Stimulated activated CD8-positive, alpha-beta memory T cell treated with anti-CD3 and anti-CD28 coated beads, Interleukin-12 subunit alpha, Interleukin-12 subunit beta, amount 100 ng/mL, for 24 hours (primary cell): ENCODE measurements around the gene U2AF1L4.

Experiments
- DNase-seq: peaks from one replicate; pipeline ENCODE4 v3.0.0-alpha.2; 2020; ENCODE audit errors: extremely low read depth

The U2AF1L4 gene, protein sequence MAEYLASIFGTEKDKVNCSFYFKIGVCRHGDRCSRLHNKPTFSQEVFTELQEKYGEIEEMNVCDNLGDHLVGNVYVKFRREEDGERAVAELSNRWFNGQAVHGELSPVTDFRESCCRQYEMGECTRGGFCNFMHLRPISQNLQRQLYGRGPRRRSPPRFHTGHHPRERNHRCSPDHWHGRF

DNA sequence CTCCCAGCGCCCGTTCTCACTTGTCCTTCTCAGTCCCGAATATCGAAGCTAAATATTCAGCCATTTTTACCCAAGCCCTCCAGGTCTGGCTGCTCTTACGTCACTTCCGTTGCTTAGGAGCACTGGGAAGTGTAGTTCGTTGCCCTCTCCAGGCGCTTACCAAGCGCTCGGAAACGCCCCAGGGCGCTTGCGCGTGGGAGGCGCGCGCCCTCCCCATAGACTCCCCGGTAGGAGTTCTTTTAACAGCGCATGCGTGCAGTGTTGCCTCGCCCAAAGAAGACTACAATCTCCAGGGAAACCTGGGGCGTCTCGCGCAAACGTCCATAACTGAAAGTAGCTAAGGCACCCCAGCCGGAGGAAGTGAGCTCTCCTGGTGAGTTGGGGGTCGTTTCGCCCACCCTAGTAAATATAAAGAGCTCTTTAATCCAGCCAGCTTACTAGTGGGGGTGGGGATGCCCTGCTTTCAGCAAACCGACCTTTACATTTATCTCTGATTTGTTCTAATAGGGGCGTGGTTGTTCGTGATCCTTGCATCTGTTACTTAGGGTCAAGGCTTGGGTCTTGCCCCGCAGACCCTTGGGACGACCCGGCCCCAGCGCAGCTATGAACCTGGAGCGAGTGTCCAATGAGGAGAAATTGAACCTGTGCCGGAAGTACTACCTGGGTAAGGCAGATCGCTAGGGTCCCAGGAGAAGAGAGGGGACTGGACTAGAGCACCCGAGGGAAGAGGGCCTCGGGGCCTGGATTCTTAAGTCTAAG, at the start of gene U2AF1L4, which contains the start of gene PSENEN:
TSS of gene U2AF1L4 (minus strand) at position 91 of the 759 bp plus-strand sequence. CDS start at position 64, 27 bp downstream.
TSS of gene PSENEN (plus strand) at position 324 of the 759 bp plus-strand sequence. CDS start at position 604, 280 bp downstream.
- peak; percentile 86 for DNase-seq

DNA sequence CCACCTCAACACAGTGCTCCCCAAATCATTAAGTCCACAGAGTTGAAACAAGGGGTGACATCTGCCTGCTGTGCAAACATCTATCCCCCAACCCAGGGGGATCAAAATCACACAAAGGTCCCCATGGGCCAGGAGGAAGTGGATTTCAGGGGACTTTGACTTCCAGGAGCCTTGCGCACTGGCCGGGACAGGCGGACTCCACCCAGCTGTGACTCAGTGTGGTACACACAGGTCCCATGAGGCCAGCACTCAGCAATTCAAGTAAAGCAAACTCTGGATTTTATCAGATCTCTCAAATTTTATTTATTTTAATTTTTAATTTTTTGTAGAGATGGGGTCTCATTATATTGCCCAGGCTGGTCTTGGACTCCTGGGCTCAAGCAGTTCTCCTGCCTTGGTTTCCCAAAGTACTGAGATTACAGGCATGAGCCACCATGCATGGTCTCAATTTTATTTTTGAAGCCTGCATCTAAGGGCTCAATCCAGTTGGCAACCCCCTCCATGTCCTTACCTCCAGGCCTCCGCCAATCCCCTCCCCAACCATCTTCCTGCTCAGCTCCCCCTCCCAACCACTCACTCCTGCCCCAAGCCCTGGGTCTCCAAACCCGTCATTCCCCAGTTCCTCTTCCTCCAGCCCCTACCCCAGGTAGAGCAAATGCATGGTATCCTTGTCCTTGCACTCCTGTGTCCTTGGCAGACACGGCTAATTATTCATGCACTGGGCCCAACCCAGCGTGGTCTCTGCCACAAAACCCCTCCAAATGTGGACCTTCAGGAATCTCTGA, 48.4 kb upstream of the U2AF1L4 start:
- DNase-seq: no peak

DNA sequence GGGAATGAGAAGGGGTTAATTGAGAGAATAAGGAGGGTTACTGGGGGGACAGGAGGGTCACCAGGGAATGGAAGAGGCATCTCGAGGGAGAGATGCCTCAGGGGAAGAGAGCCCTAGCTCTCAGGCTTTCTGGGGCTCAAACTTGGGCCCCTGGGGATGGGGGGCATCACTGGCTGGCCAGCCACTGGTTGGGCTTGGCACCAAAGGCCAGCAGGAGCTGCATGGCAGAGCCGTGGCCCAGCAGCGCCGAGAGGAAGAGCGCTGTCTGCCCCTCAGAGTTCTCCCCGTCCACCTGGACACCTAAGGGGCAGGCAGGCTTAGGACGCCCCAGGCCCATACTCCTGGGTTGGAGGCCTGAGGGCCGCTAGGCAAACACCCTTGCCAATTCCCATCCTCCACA, 47.7 kb upstream of the U2AF1L4 start:
- no peak for DNase-seq

DNA sequence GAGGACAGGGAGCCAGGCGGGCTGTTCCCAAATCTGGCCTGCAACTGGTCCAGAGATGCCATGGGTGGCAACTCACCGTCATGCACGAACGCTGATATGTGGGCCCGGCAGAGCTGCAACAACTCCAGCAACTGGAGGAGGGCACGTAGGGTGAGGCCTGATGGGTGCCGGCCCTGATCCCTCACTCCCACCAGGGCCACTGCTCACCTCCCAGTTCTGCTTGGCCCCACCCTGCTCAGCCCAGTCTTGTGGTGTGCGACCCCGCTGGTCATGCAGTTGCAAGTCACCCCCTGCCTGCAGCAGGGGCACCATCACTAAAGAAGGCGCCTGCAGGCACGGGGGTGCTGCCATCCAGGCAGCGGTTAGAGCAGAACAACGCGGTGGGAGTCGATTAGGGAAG, 47.1 kb upstream of the U2AF1L4 start:
- no peak for DNase-seq

DNA sequence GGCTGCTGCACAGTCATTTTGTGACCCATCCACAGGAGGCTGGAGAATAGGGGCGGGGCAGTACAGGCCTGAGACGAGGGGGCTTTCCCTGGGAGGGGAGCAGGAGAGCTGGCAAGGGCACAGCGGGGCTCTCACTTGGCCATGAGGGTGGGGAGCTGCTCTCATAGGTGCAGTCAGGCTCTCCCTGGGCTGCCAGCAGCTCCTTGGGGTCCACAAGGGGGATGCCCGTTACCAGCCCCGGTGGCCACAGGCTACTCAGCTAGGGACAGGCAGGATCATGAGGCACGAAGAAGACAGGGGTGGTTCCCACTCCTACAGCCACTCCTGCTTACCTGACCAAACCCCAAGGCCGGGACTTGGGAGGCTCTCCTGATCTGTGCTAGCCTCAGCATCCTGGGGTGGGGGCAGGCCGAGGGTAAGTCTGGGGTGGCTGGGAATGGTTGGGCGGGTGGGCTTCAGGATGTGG, 46.6 kb upstream of the U2AF1L4 start:
- no peak for DNase-seq

DNA sequence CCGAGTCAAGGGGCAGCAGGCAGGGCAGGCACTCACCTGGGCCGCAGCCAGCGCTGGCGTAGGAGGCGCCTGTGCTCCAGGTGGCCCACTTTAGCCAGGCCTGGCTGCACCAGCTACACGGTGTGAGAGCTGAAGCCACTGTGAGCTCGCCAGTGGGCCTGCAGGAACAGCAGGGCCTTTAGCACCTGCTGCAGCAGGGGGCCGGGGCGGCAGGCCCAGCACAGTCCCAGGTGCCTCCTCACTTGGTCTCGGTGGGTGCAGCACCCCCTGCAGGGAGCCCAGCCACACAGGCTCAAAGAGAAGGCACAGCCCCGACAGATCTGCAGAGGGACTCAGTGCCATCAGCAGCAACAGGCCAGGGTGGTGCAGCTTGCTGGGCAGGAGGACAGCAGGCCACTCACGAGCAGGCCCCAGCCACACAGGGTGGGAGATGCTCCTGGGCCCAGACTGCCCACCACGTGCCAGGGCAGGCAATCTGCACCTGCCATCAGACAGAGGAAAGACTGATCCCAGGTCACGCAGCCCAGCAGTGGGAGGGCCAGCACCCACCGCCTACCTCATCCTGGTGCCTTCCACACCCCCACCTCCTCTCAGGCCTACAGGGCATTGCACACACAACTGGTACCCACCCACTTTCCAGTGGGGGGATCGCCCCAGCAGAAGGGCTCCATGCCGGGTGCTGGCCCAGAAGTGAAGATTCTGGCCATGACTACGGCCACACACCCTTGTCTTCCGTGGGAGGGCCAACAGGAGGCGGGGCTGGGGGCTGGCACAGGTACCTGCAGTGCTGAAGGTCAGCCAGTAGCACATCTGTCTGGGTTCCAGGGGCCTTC, 46.0 kb upstream of the U2AF1L4 start:
- DNase-seq: no peak

DNA sequence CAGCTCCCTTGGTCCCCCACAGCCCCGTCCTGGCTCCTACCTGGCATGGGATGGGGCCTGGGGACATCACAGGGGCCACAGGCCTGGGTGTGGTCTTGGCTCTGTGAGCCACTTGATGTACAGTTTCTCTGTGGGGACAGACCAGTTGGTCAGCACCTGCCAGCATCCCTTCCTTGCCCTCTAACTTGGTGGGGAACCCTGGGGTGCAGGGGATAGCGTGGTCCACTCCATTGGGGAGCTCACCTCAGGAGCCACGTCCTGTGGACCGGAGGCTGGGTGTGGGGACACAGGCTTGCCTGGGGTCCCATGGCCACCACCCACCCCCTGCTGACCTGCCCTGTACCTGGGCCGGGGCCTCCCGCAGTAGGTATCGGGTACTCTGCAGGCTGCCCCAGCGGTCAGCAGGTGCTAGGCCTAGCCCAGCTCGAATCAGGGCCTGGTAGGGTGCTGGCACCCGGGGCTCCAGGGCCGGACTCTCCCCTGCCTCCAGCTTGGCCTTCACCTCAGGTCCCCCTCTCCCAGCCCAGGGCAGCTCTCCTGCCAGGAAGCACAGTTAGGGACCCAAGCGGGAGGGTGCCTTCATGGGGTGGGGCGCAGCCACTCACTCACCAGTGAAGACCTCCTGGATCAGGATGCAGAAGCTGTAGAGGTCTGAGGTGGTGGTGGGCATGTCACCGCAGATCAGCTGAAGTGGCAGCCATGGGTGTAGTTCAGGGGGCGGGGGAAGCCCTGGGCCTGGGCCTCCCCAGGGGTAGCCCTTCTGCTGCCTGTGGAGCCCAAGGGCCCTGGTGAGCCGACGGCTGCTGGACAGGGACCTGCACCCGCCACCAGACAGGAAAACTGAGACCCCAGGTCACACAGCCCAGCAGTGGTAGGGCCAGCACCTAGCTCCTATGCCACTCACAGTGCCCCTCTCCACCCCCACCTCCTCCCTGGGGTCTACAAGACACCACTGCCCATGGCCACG, 45.0 kb upstream of the U2AF1L4 start:
- DNase-seq: no peak

DNA sequence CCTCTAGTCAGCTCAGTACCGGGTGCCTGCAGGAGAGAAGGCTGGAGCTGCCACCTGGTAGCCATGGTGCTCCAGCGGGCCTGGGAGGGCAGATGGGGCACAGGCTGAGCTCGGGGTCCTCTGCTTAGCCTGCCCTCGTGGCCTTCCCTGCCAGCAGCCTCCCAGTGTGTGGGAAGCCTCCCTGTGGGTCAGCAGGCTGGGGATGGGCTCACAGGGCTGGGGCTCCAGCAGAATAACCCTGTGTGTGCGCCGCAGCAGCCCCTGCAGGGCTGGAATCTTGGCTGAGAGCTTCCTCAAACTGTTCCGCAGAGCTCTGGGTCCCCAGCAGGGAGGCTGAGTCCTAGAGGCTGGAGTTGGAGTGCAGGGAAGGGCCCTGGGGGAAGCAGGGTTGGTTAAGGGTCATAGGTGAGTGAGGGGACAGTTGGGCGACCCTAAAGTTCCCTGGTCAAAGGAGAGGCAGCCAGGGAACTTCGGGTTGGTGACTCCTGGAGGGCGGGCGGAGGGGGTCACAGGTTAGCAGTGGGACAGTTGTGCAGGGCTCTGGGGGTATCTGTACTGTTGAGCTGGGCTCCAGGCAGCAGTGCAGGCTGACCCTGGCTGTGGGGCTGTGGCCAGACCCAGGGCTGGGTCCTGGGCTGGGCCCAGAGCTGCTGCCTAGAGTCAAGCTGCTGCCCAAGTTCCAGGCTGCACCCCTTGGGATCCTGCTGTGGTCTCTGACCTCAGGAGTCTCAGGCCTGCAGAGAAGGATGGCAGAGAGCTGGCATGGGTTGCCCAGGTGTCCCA, 44.2 kb upstream of the U2AF1L4 start:
- DNase-seq: no peak

DNA sequence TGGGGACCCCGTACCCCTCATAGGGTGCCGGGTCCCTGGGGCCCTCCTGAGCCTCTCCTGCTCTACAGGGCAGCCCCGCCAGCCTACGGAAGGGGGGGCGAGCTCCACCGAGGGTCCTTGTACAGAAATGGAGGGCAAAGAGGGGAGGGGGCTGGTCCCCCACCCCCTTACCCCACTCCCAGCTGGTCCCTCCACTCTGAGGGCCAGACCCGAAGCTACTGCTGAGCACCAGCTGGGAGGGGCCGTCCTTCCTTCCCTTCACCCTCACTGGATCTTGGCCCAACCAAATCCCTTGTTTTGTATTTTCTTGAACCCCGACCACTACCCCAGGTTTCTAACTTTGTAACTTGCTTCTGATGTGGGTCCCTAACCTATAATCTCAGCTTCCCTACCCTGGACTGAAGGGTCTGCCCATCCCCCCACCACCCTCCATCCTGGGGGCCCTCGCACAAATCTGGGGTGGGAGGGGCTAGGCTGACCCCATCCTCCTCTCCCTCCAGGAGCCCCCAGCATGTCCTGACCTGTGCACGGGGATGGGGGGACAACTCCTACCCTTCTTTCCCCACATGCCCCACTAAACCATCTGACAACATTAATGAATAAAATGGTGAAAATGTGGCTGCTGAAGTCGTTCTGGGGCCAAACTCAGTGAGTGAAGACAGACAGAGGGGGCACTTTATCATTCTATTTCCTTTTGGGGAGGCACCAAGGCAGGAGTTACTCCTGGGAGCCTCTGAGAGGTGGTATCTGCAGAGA, 43.2 kb upstream of the U2AF1L4 start:
- no peak for DNase-seq

DNA sequence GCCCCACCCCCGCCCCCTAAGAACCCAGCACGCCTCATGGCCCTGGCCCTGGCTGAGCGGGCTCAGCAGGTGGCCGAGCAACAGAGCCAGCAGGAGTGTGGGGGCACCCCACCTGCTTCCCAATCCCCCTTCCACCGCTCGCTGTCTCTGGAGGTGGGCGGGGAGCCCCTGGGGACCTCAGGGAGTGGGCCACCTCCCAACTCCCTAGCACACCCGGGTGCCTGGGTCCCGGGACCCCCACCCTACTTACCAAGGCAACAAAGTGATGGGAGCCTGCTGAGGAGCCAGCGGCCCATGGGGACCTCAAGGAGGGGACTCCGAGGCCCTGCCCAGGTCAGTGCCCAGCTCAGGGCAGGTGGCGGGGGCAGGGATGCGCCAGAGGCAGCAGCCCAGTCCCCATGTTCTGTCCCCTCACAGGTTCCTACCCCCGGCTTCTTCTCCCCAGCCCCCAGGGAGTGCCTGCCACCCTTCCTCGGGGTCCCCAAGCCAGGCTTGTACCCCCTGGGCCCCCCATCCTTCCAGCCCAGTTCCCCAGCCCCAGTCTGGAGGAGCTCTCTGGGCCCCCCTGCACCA, 42.1 kb upstream of the U2AF1L4 start:
- no peak for DNase-seq

DNA sequence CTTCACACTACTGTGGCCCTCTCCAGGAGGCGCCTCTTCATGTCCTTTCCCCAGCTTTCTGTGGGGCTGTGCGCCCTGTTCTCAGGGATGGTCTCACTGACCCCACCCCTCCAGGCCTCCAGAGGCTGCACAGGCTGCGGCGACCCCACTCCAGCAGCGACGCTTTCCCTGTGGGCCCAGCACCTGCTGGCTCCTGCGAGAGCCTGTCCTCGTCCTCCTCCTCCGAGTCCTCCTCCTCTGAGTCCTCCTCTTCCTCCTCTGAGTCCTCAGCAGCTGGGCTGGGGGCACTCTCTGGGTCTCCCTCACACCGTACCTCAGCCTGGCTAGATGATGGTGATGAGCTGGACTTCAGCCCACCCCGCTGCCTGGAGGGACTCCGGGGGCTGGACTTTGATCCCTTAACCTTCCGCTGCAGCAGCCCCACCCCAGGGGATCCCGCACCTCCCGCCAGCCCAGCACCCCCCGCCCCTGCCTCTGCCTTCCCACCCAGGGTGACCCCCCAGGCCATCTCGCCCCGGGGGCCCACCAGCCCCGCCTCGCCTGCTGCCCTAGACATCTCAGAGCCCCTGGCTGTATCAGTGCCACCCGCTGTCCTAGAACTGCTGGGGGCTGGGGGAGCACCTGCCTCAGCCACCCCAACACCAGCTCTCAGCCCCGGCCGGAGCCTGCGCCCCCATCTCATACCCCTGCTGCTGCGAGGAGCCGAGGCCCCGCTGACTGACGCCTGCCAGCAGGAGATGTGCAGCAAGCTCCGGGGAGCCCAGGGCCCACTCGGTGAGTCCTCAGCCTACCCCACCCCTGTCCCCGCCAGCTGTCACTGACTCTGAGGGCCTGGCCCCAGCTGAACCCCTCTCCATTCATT, 41.3 kb upstream of the U2AF1L4 start:
- DNase-seq: no peak

DNA sequence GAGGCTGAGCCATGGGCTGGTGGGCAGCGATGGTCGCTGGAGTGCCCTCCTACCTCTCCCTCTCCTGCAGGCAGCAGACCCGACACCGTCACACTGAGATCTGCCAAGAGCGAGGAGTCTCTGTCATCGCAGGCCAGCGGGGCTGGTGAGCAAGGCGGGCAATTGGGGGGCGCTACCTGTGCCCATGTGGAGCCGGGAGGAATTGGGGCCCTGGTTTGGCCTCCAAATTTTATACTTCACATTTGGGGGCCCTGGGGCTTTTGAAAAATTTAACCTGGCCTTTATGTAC, 40.1 kb upstream of the U2AF1L4 start:
- DNase-seq: no peak

DNA sequence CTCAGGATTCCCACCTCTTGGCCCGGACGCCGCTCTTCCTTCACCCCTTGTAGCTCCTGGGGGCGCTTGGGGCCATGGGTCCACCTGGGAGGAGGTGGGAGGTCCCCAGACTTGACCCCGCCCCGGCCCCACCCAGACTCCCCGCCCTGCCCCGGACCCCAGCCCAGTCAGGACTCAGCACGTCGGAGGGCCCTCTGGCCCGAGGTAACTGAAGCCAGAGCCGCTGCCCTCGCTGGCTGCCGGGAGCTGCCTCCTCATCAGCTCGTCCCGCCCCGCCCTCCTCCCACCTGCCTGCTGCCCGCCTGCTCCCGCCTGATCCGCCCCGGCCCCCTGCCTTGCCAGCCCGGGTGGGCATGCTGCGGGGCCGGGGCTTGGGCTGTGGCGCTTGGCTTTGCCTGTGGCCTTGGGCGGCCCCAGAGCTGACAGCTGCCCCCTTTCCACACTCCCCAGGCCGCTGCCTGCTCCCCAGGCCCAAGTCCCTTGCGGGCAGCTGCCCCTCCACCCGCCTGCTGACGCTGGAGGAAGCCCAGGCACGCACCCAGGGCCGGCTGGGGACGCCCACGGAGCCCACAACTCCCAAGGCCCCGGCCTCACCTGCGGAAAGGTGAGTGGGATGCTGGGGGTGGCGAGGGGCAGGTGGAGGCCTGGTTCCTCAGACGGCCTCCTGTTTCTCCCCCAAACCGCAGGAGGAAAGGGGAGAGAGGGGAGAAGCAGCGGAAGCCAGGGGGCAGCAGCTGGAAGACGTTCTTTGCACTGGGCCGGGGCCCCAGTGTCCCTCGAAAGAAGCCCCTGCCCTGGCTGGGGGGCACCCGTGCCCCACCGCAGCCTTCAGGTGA, 39.5 kb upstream of the U2AF1L4 start:
- DNase-seq: no peak

DNA sequence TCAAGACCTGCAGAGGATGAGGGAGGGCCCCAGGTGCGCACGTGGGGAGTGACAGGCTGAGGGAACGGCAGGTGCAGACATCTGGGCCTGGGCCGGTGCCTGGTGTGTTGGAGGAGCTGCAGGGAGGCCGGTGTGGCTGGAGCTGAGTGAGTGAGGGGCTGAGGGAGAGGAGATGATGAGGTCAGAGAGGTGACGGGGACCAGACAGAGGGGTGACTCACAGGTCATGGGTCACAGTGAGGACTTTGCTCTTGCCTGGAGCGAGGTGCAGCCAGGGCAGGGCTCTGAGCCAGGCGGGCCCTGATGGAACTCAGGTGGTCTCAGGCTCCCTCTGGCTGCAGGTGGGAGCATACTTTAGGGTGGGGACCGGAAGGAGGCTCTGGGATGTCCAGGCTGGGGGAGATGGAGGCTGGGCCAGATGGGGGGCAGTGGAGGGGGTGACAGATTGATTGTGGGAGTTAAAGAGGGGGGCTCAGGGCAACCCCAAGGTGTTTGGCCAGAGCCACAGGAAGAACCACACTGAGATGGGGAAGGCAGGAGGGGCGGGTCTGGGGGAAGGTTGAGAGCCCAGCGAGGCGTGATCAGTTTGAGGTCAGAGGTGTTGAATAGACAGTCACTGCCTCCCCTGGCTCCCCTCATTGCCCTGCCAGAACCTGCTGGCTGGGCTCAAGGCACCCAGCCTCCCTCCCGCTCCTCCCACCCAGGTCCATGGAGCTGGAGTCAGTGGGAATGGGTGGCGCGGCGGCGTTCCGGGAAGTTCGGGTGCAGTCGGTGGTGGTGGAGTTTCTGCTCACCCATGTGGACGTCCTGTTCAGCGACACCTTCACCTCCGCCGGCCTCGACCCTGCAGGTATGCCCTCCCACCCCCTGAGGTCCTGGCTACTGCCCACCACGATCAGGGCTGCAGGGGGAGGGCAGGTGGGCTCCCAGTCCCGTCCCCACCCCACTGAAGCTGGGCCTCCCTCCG, 38.5 kb upstream of the U2AF1L4 start:
- no peak for DNase-seq

DNA sequence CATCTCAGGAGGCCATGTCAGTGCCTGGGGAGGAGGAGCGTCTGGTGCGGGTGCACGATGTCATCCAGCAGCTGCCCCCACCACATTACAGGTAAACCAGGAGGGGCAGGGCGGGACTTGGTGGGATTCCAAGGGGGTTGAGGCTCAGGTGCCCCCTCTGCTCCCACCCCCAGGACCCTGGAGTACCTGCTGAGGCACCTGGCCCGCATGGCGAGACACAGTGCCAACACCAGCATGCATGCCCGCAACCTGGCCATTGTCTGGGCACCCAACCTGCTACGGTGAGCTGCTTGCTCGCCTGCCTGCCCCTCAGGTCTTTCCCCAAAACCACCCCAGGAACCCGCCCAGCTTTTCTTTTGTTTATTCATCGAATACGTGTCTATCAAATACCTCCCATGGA, 37.4 kb upstream of the U2AF1L4 start:
- no peak for DNase-seq

DNA sequence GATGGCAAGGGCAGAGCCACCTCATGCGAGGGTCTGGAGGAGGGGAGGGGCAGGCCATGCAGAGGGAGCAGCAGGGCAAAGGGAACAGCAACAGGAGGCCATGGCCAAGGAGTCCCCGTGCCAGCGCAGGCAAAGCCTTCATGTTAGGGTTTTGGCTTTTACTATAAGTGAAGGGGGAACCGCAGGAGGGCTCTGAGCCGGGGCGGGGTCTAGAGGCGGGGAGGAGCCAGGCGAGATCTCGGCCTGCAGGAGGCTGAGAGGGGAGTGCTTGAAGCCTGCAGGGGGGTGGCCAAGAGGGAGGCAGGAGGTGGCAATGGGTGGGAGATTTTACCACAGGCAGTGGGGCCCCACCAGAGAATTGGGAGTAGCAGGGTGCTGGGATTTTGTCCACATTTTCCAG, 36.4 kb upstream of the U2AF1L4 start:
- no peak for DNase-seq
